Liver (tissue), 9 donors: ENCODE data around the gene BICDL2. TPM values are rescaled to one million over a fixed set of nuclear protein-coding genes. Genes with fewer than 3 reads are reported as not detected.

Experiments
- DNase-seq: peaks from one replicate; pipeline ENCODE4 v3.0.0-alpha.2; 2017; ENCODE audit warnings: low spot score
- H3K27ac ChIP-seq, 2 donors: one replicate each; pipeline ENCODE4 v1.7.0; 2013; ENCODE audit warnings: inconsistent platforms in 2 of 2, low read length in 2 of 2, control low read depth in 1 of 2, low read depth in 1 of 2, mild to moderate bottlenecking in 1 of 2
- H3K27me3 ChIP-seq, 4 donors: one replicate each; pipeline versions ENCODE4 v1.6.1 to v1.7.0; 2013; ENCODE audit warnings: low read length in 3 of 4, inconsistent platforms in 1 of 4, mild to moderate bottlenecking in 1 of 4, moderate library complexity in 1 of 4; ENCODE audit not compliant: control insufficient read depth in 4 of 4, insufficient read depth in 4 of 4
- H3K36me3 ChIP-seq, 4 donors: one replicate each; pipeline versions ENCODE4 v1.6.1 to v1.7.0; 2013; ENCODE audit warnings: low read length in 3 of 4, mild to moderate bottlenecking in 3 of 4, low read depth in 1 of 4, moderate library complexity in 1 of 4; ENCODE audit not compliant: control insufficient read depth in 4 of 4, insufficient read depth in 3 of 4
- H3K4me1 ChIP-seq, 4 donors: one replicate each; pipeline versions ENCODE4 v1.6.1 to v1.7.0; 2013; ENCODE audit warnings: low read length in 3 of 4, mild to moderate bottlenecking in 3 of 4, moderate library complexity in 1 of 4; ENCODE audit not compliant: control insufficient read depth in 4 of 4, insufficient read depth in 4 of 4
- H3K4me3 ChIP-seq, 3 donors: one replicate each; pipeline versions ENCODE4 v1.6.1 to v1.7.0; 2013; ENCODE audit warnings: low read length in 3 of 3, control low read depth in 1 of 3, low read depth in 1 of 3, mild to moderate bottlenecking in 1 of 3
- H3K9ac ChIP-seq, 2 donors: one replicate each; pipeline ENCODE4 v1.7.0; 2013; ENCODE audit warnings: low read length in 2 of 2, mild to moderate bottlenecking in 2 of 2, moderate library complexity in 2 of 2, control low read depth in 1 of 2, low read depth in 1 of 2
- H3K9me3 ChIP-seq, 4 donors: one replicate each; pipeline versions ENCODE4 v1.6.1 to v1.7.0; 2013; ENCODE audit warnings: low read length in 3 of 4; ENCODE audit not compliant: control insufficient read depth in 4 of 4
- FOXA2 ChIP-seq: IDR thresholded peaks from 2 replicates; pipeline ENCODE4 v1.6.1; 2016; ENCODE audit warnings: antibody characterized with exemption
- GABPA ChIP-seq, 2 donors: IDR thresholded peaks in 1 of 2; conservative IDR thresholded peaks in 1 of 2; 2 replicates each; pipeline ENCODE4 v1.6.1; 2016; ENCODE audit warnings: antibody characterized with exemption in 2 of 2, mild to moderate bottlenecking in 1 of 2, moderate library complexity in 1 of 2
- HNF4A ChIP-seq, 2 donors: conservative IDR thresholded peaks; 2 replicates each; pipeline ENCODE4 v1.6.1; 2016; ENCODE audit warnings: antibody characterized with exemption in 2 of 2, mild to moderate bottlenecking in 2 of 2
- NR2F2 ChIP-seq: IDR thresholded peaks from 2 replicates; pipeline ENCODE4 v1.6.1; 2016; ENCODE audit warnings: antibody characterized with exemption
- TAF1 ChIP-seq: conservative IDR thresholded peaks from 2 replicates; pipeline ENCODE4 v1.6.1; 2016; ENCODE audit warnings: antibody characterized with exemption, mild to moderate bottlenecking
- WGBS: extraction: QIAGEN DNeasy Blood & Tissue Kit; methylation state at CpG from one replicate; pipeline ENCODE4 v1.1.7; 2013; 5-methylcytosine and 5-hydroxymethylcytosine counted together
- polyA plus RNA-seq, 2 donors: library from polyadenylated mRNA; stranded (reverse) in 1 of 2; unstranded in 1 of 2; fragments of 200-250 nt in 1 of 2; fragments of >200 nt in 1 of 2; fragmentation: Nextera tagmentation in 1 of 2; extraction: Ambion mirVana in 1 of 2; gene quantifications; one replicate each; pipeline versions ENCODE4 v1.2.1 to v1.2.3, GENCODE V29; 2013 to 2015
- total RNA-seq, 2 donors: library from RNA; depleted of rRNA; stranded (reverse); fragments of >200 nt; gene quantifications; one replicate each; pipeline ENCODE4 v1.2.3, GENCODE V29; 2014
- TF ChIP-seq, protein P1 (sequence below): IDR thresholded peaks from 2 replicates; pipeline ENCODE4 v1.6.1; 2016; ENCODE audit warnings: antibody characterized with exemption
- TF ChIP-seq, protein P2 (sequence below): IDR thresholded peaks from 2 replicates; pipeline ENCODE4 v1.6.1; 2016; ENCODE audit warnings: antibody characterized with exemption
- TF ChIP-seq, protein P3 (sequence below): fragments of 150-350 bp; IDR thresholded peaks from 2 replicates; pipeline ENCODE4 v1.5.1; 2017; ENCODE audit warnings: improper control_type of control experiment, low read depth, low read length; ENCODE audit not compliant: missing input control
- TF ChIP-seq, protein P4 (sequence below): IDR thresholded peaks from 2 replicates; pipeline ENCODE4 v1.6.1; 2016; ENCODE audit warnings: antibody characterized with exemption
- donor health status: healthy.
- donor health status: healthy.
- donor health status: healthy.
- donor health status: healthy.
- donor health status: healthy.

Gene BICDL2
- total and polyA plus RNA-seq, 4 donors, result 0.15 to 0.59 (median 0.33) TPM; not detected in 1

DNA sequence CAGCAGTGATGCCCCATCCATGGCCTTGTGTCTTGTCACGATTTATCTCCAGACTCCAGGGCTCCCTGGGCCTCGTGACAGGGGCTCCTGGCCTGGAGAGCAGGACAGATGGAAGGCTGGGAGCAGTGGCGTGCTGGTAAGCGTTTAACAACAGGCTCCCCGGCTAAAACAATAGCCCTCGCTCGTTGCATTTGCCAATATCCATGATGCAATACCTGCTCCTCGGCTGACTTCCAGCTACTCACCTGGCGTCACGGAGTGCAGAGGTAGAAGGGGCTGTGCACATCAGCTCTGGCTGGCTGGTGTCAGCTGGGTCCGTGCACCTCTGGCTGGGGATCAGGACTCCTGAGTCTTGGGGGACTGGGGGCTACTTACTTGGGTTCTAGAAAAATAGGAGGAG lies 1.5 kb upstream of the BICDL2 start:
- no peak for DNase-seq
- Histone ChIP-seq H3K9ac (no peak overlapping the region), H3K27ac (no peak overlapping the region), H3K9me3 (no peaks in the 10 kb centered on the region), H3K36me3 (no peaks in the 10 kb centered on the region), H3K4me1 (peaks cover 0 to 4% (median 0%) of the 10 kb centered on the region in 4 donors), H3K4me3 (no peak overlapping the region), H3K27me3 (peaks cover 0 to 8% (median 5%) of the 10 kb centered on the region in 4 donors)
- WGBS, result 22% methylated on average over 11 of the region's 11 CpGs
- TF ChIP-seq, protein P1, sequence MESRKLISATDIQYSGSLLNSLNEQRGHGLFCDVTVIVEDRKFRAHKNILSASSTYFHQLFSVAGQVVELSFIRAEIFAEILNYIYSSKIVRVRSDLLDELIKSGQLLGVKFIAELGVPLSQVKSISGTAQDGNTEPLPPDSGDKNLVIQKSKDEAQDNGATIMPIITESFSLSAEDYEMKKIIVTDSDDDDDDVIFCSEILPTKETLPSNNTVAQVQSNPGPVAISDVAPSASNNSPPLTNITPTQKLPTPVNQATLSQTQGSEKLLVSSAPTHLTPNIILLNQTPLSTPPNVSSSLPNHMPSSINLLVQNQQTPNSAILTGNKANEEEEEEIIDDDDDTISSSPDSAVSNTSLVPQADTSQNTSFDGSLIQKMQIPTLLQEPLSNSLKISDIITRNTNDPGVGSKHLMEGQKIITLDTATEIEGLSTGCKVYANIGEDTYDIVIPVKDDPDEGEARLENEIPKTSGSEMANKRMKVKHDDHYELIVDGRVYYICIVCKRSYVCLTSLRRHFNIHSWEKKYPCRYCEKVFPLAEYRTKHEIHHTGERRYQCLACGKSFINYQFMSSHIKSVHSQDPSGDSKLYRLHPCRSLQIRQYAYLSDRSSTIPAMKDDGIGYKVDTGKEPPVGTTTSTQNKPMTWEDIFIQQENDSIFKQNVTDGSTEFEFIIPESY, result no peak
- TF ChIP-seq, protein P2, sequence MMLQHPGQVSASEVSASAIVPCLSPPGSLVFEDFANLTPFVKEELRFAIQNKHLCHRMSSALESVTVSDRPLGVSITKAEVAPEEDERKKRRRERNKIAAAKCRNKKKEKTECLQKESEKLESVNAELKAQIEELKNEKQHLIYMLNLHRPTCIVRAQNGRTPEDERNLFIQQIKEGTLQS, result peak; percentile 76
- TF ChIP-seq FOXA2, result no peak

DNA sequence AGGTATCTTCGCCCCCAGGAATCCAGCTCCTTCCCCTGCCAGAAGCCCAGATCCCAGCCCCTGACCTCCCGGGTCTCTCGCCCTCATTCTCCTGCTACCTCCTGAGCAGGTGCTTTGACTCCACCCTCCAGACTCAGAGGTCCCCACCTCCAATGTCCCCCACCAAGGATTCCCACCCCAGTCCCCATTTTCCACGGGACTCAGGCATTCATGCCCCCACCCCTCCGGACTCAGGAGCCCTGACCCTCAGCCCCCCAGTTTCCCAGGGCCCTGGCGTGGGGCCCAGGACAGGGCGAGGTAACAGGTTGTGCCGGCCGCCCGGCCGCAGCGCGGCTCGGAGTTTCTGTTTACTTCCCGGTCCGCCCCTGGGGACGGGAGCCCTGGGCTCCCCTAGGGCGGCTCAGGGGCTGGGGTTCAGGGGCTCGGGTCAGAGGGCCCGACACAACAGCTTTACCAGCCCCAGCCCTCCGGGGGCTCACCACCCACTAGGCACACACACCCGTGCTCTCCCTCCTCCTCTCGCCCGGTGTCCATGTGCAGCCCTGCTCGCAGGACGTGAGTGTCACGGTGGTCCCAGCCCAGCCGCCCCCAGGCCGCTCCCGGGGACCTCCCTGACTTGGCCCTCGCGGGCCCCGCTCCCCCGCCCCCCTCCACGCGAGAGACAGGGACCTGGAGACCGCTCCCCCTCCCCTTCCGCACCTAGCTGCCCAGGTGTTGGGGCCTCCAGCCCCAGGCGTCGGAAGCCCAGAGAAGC lies 595 bp downstream of the BICDL2 start:
- DNase-seq, result no peak
- H3K27ac ChIP-seq, result no peak overlapping the region

More for the DNA sequence above, 595 bp downstream of the BICDL2 start:
- TF ChIP-seq, protein P2, result no peak
- TF ChIP-seq HNF4A (conservative IDR thresholded peaks at IDR 0.05), result no peak
- no peak for TF ChIP-seq TAF1
- TF ChIP-seq NR2F2, result no peak
- TF ChIP-seq, protein P3, sequence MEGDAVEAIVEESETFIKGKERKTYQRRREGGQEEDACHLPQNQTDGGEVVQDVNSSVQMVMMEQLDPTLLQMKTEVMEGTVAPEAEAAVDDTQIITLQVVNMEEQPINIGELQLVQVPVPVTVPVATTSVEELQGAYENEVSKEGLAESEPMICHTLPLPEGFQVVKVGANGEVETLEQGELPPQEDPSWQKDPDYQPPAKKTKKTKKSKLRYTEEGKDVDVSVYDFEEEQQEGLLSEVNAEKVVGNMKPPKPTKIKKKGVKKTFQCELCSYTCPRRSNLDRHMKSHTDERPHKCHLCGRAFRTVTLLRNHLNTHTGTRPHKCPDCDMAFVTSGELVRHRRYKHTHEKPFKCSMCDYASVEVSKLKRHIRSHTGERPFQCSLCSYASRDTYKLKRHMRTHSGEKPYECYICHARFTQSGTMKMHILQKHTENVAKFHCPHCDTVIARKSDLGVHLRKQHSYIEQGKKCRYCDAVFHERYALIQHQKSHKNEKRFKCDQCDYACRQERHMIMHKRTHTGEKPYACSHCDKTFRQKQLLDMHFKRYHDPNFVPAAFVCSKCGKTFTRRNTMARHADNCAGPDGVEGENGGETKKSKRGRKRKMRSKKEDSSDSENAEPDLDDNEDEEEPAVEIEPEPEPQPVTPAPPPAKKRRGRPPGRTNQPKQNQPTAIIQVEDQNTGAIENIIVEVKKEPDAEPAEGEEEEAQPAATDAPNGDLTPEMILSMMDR, result no peak
- TF ChIP-seq GABPA (IDR thresholded peaks at IDR 0.05 in 1 of 2, conservative IDR thresholded peaks at IDR 0.05 in 1 of 2), result no peak
- TF ChIP-seq, protein P4, sequence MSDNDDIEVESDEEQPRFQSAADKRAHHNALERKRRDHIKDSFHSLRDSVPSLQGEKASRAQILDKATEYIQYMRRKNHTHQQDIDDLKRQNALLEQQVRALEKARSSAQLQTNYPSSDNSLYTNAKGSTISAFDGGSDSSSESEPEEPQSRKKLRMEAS, result no peak
- TF ChIP-seq, protein P1, result no peak
- Histone ChIP-seq H3K36me3 (no peaks in the 10 kb centered on the region), H3K9ac (no peak overlapping the region), H3K4me1 (peaks cover 0 to 4% (median 0%) of the 10 kb centered on the region in 4 donors), H3K4me3 (peak overlapping the region in 1 of 3 donors; percentile 14), H3K27me3 (peaks cover 0 to 8% (median 5%) of the 10 kb centered on the region in 4 donors), H3K9me3 (no peaks in the 10 kb centered on the region)
- 3% methylated on average over 40 of the region's 40 CpGs for WGBS
